ENCODE measurements around the gene OPHN1.

OPHN1 gene

DNA sequence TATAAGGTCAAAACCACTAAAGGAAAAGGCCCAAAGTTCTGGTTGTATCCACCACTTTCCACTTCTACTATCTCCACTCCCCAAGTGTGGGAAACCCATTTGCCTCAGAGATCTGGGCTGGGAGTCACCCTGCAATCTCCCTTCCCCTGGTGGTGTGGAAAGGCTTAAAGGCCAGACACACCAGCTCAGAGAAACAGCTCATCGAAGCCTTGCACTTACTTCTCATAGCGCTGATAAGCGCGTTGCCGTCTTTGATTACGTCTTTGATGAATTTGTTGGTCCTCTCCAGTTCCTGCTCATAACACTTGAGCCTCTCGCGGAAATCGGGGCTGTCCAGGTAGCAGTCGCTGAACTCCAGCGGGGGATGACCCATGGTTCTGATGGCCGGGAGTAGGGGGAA, 647 bp downstream of the OPHN1 start:
- H3K27ac ChIP-seq = no peak overlapping the region
- TF ChIP-seq POLR2AphosphoS5 (IDR thresholded peaks at IDR 0.05; ENCODE audit: borderline replicate concordance, low read depth, low read length) = no peak
- no peak overlapping the region for H3K9ac ChIP-seq (ENCODE audit: insufficient read length)
- H3K36me3 ChIP-seq (ENCODE audit: insufficient read depth, low read length) = no peaks in the 10 kb centered on the region
- no peak for DNase-seq (ENCODE audit: low read depth, low spot score)
- H3K9me3 ChIP-seq (ENCODE audit: low read depth, low read length) = no peaks in the 10 kb centered on the region
- H3K4me3 ChIP-seq = peak overlapping the region; percentile 88

DNA sequence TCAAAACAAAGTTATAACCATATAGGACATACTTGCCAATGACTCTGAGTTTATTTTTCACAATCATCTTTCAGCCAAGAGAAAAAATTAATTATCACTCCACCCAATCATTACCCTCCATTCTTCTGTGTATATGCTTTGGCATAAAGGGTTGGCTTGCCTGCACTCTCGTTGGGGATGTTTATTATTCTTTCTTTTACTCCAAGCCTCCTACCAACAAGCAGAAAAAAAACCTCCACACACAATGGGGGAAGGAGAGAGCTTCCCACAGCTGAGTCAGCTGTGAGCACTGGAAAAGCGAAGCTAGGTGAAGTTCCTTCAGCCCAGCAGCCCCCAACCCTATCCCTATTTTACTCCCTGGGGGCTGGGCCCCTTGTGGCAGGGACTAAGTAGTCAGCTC, 1.5 kb downstream of the OPHN1 start:
- Histone ChIP-seq H3K27ac (no peak overlapping the region), H3K9ac (ENCODE audit: insufficient read length) (no peak overlapping the region), H3K9me3 (ENCODE audit: low read depth, low read length) (no peaks in the 10 kb centered on the region), H3K36me3 (ENCODE audit: insufficient read depth, low read length) (no peaks in the 10 kb centered on the region), H3K4me3 (no peak overlapping the region)
- TF ChIP-seq POLR2AphosphoS5 (IDR thresholded peaks at IDR 0.05; ENCODE audit: borderline replicate concordance, low read depth, low read length) (no peak), EZH2 (IDR thresholded peaks at IDR 0.05) (no peak), FOXP2 (optimal IDR thresholded peaks at IDR 0.05; ENCODE audit: control extremely low read depth, extremely low read length, insufficient read depth) (no peak)
- DNase-seq (ENCODE audit: low read depth, low spot score) = no peak

GRCh38 chrX:68429216-68429615, 4.1 kb downstream of the OPHN1 start:
- Histone ChIP-seq H3K27ac (no peak overlapping the region), H3K9ac (ENCODE audit: insufficient read length) (no peak overlapping the region), H3K9me3 (ENCODE audit: low read depth, low read length) (no peaks in the 10 kb centered on the region), H3K36me3 (ENCODE audit: insufficient read depth, low read length) (no peaks in the 10 kb centered on the region), H3K4me3 (no peak overlapping the region)
- no peak for TF ChIP-seq POLR2AphosphoS5 (IDR thresholded peaks at IDR 0.05; ENCODE audit: borderline replicate concordance, low read depth, low read length)
- no peak for TF ChIP-seq EZH2 (IDR thresholded peaks at IDR 0.05)
- no peak for TF ChIP-seq FOXP2 (optimal IDR thresholded peaks at IDR 0.05; ENCODE audit: control extremely low read depth, extremely low read length, insufficient read depth)
- no peak for DNase-seq (ENCODE audit: low read depth, low spot score)

DNA sequence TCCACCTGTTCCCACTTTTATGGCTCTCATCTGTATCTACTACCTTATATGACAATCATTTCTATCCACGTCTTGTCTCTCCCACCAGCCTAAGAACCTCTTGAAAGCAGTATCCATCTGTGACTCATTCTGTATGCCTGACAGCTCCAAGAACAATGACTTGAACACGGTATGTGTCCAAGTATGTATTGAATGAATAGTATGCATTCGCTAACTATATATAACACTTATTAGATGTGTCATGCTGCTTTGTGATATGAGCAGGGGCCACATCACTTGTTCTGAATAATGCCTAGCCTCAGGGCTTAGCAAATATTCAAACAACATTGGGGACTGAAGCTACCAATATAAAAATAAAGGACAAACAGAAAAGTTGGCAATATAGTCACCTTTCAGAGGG, 4.9 kb downstream of the OPHN1 start:
- TF ChIP-seq FOXP2 (optimal IDR thresholded peaks at IDR 0.05; ENCODE audit: control extremely low read depth, extremely low read length, insufficient read depth) = no peak
- no peak for TF ChIP-seq POLR2AphosphoS5 (IDR thresholded peaks at IDR 0.05; ENCODE audit: borderline replicate concordance, low read depth, low read length)
- TF ChIP-seq EZH2 (IDR thresholded peaks at IDR 0.05) = no peak
- Histone ChIP-seq H3K27ac (no peak overlapping the region), H3K4me3 (no peak overlapping the region), H3K9ac (ENCODE audit: insufficient read length) (no peak overlapping the region), H3K9me3 (ENCODE audit: low read depth, low read length) (no peaks in the 10 kb centered on the region), H3K36me3 (ENCODE audit: insufficient read depth, low read length) (no peaks in the 10 kb centered on the region)
- no peak for DNase-seq (ENCODE audit: low read depth, low spot score)

DNA sequence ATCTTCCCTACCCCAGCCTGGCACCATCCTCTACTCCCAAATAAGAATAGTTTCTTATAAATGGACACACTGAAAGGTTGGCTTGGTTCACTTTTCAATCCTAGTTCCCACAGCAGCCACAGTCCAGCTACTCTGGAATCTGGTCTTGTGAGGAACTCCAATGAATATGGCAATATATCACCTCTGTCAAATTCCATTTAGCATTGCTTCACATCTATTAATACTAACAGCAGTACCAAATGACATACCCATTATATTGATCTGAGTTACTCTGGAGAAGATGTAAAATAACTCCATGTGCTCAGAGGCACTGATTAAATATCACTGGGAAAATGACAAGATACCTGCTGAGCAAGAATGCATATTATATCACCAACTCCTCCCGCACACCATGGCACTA, 8.6 kb downstream of the OPHN1 start:
- Histone ChIP-seq H3K9ac (ENCODE audit: insufficient read length) (no peak overlapping the region), H3K9me3 (ENCODE audit: low read depth, low read length) (no peaks in the 10 kb centered on the region), H3K36me3 (ENCODE audit: insufficient read depth, low read length) (no peaks in the 10 kb centered on the region), H3K27ac (no peak overlapping the region), H3K4me3 (no peak overlapping the region)
- TF ChIP-seq FOXP2 (optimal IDR thresholded peaks at IDR 0.05; ENCODE audit: control extremely low read depth, extremely low read length, insufficient read depth) (no peak), EZH2 (IDR thresholded peaks at IDR 0.05) (no peak), POLR2AphosphoS5 (IDR thresholded peaks at IDR 0.05; ENCODE audit: borderline replicate concordance, low read depth, low read length) (no peak)
- DNase-seq (ENCODE audit: low read depth, low spot score) = no peak

GRCh38 chrX:68422478-68422877, 10.8 kb downstream of the OPHN1 start:
- Histone ChIP-seq H3K36me3 (ENCODE audit: insufficient read depth, low read length) (no peaks in the 10 kb centered on the region), H3K9me3 (ENCODE audit: low read depth, low read length) (no peaks in the 10 kb centered on the region), H3K4me3 (no peak overlapping the region), H3K27ac (no peak overlapping the region), H3K9ac (ENCODE audit: insufficient read length) (no peak overlapping the region)
- DNase-seq (ENCODE audit: low read depth, low spot score) = no peak
- TF ChIP-seq POLR2AphosphoS5 (IDR thresholded peaks at IDR 0.05; ENCODE audit: borderline replicate concordance, low read depth, low read length) = no peak
- no peak for TF ChIP-seq FOXP2 (optimal IDR thresholded peaks at IDR 0.05; ENCODE audit: control extremely low read depth, extremely low read length, insufficient read depth)
- no peak for TF ChIP-seq EZH2 (IDR thresholded peaks at IDR 0.05)

- Histone ChIP-seq H3K27ac (no peak overlapping the region), H3K4me3 (no peak overlapping the region), H3K9me3 (ENCODE audit: low read depth, low read length) (no peaks in the 10 kb centered on the region), H3K9ac (ENCODE audit: insufficient read length) (no peak overlapping the region), H3K36me3 (ENCODE audit: insufficient read depth, low read length) (no peaks in the 10 kb centered on the region)
- no peak for DNase-seq (ENCODE audit: low read depth, low spot score)
- no peak for TF ChIP-seq EZH2 (IDR thresholded peaks at IDR 0.05)
- TF ChIP-seq FOXP2 (optimal IDR thresholded peaks at IDR 0.05; ENCODE audit: control extremely low read depth, extremely low read length, insufficient read depth) = no peak
- TF ChIP-seq POLR2AphosphoS5 (IDR thresholded peaks at IDR 0.05; ENCODE audit: borderline replicate concordance, low read depth, low read length) = no peak
Observed at GRCh38 chrX:68421636-68422035, 11.7 kb downstream of the OPHN1 start.

- H3K4me3 ChIP-seq = no peak overlapping the region
- no peak for DNase-seq (ENCODE audit: low read depth, low spot score)
- no peaks in the 10 kb centered on the region for H3K9me3 ChIP-seq (ENCODE audit: low read depth, low read length)
- H3K27ac ChIP-seq = no peak overlapping the region
- H3K9ac ChIP-seq (ENCODE audit: insufficient read length) = no peak overlapping the region
- no peaks in the 10 kb centered on the region for H3K36me3 ChIP-seq (ENCODE audit: insufficient read depth, low read length)
- TF ChIP-seq POLR2AphosphoS5 (IDR thresholded peaks at IDR 0.05; ENCODE audit: borderline replicate concordance, low read depth, low read length) = no peak
- no peak for TF ChIP-seq EZH2 (IDR thresholded peaks at IDR 0.05)
- TF ChIP-seq FOXP2 (optimal IDR thresholded peaks at IDR 0.05; ENCODE audit: control extremely low read depth, extremely low read length, insufficient read depth) = no peak
Observed at GRCh38 chrX:68420559-68420958, 12.7 kb downstream of the OPHN1 start.

GRCh38 chrX:68419975-68420374, 13.3 kb downstream of the OPHN1 start:
- no peak for TF ChIP-seq POLR2AphosphoS5 (IDR thresholded peaks at IDR 0.05; ENCODE audit: borderline replicate concordance, low read depth, low read length)
- TF ChIP-seq EZH2 (IDR thresholded peaks at IDR 0.05) = no peak
- no peak for TF ChIP-seq FOXP2 (optimal IDR thresholded peaks at IDR 0.05; ENCODE audit: control extremely low read depth, extremely low read length, insufficient read depth)
- H3K27ac ChIP-seq = no peak overlapping the region
- DNase-seq (ENCODE audit: low read depth, low spot score) = no peak
- H3K36me3 ChIP-seq (ENCODE audit: insufficient read depth, low read length) = no peaks in the 10 kb centered on the region
- H3K4me3 ChIP-seq = no peak overlapping the region
- H3K9me3 ChIP-seq (ENCODE audit: low read depth, low read length) = no peaks in the 10 kb centered on the region
- no peak overlapping the region for H3K9ac ChIP-seq (ENCODE audit: insufficient read length)
